HG03460 (cell line): ENCODE measurements around the gene TMEM108.
"Not testable (repeated sequence)": the region's sequence is repeated elsewhere in the genome, so short reads cannot be mapped to it uniquely, and the experiment has no call there.

Experiments used
- ATAC-seq: cut with Tn5 transposase; IDR thresholded peaks from one replicate; pipeline ENCODE4 v1.9.1; 2021; ENCODE audit not compliant: unreplicated experiment

TMEM108 gene

DNA sequence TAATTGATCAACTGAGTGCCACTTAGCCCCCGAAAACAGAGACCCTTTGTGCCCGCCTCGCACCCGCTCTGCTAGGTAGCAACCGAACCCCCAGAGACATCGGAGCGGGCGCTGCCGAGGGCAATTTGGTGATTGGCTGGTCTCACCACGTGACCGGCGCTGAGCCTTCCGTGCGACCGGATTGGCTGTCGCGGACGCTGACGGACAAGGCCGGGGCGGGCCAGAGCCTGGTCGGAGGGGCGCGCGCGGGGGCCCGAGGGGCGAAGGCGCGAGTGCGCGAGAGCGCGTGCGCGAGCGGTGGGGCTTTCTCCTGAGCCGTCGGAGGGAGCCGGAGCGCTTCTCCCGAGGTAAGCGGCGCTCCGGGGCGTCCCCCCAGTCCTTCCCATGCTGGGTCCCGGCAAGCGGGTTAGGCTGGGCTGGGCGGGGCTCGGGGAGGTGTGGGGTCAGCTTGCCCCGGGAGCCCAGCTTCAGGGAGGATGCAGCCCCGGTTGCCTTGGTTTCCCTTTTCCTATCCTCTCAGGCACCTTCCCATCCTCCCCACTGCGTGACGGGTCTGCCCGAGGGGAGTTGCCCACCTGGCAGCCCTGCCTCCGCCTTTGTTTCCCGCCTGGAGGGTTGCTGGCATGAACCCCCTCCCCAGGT is at the start of gene TMEM108:
Gene TMEM108, plus strand, starts transcription at position 303 of the 642 bp plus-strand sequence.
- ATAC-seq: no peak

DNA sequence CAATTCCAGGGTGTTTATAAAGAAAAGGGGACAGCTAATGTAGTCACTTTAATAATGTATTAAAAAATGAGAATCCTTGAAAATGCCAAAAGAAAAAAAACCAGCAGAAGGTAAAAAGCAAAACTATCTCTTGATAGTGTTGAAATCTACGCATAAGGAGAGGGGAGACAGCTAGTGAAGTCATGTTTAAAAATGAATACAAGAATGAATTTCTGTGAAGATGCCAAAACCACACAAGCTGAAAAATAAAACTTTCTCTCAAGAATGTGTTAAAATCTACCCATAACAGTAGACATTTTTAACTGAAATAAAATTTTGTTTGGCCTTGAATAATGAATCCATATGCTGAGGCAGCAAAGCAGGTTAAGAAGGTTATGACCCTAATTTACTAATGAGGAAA is 42.2 kb upstream of the TMEM108 start:
- ATAC-seq: no peak

DNA sequence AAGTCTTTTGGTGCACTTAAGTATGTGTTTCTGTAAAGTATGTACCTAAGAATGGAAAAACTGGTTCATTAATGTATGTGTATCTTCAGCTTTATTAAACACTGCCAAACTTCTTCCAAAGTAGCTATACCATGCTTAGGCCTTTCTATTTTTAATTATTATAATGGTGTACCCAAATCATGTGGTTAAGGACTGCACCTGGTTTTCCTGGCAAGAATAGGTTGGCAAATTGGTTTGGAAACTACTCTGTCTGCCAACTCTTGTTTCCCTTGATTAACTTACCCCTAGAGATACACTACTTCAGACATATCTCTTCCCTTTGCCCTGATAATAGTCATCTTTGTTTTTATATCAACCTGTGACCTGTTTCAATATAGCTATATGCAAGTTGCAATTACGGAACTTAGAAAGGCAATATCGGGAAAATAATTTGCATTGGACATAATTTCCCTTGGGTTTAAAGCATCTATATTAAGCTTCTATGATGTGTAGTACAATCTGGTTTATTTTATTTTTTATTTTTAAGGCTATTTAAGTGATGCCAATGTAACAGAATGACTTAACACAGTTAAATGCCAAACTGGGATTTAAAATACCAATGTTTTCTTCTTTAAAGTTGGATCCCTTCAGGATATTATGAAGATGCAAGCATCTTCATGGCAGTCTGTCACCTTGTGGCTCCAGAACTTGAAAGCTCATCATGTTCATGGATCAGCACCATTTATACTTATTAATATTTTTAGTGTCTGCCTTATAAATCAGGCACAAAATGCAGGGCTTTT is 40.6 kb upstream of the TMEM108 start:
- ATAC-seq: no peak

DNA sequence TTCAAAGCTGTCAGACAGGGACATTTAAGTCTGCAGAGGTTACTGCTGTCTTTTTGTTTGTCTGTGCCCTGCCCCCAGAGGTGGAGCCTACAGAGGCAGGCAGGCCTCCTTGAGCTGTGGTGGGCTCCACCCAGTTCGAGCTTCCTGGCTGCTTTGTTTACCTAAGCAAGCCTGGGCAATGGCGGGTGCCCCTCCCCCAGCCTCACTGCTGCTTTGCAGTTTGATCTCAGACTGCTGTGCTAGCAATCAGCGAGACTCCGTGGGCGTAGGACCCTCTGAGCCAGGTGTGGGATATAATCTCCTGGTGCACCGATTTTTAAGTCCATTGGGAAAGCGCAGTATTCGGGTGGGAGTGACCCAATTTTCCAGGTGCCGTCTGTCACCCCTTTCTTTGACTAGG is 33.2 kb upstream of the TMEM108 start:
- not testable (repeated sequence) for ATAC-seq

DNA sequence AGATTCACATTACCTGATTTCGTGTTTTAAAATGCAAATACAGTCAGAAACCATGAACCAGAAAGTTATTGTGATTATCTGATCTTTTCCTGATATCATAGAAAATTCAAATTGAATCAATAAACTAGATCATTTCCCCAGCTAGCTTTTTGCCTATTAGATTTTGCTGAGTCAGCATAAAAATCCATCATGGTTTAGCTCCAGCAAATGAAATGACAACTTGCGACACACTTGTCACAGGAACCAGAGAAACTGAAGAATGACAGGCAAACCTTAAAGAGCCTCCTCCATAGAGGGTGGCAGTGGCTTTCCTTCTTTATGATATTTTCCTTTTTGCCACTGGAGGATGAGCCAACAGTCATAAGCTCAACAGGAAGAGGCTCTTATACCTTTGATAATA is 30.6 kb upstream of the TMEM108 start:
- ATAC-seq: no peak

DNA sequence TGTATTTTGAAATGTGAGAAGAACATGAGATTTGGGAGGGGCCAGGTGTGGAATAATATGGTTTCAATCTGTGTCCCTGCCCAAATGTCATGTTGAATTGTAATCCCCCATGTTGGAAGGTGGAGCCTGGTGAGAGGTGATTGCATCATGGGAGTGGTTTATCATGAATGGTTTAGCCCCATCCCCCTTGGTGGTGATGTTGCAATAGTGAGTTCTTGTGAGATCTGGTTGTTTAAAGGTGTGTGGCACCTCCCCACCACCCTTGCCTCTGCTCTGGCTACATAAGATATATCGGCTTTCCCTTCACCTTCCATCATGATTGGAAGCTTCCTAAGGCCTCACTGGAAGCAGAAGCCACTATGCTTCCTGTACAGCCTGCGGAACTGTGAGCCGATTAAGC is 23.9 kb upstream of the TMEM108 start:
- no peak for ATAC-seq

DNA sequence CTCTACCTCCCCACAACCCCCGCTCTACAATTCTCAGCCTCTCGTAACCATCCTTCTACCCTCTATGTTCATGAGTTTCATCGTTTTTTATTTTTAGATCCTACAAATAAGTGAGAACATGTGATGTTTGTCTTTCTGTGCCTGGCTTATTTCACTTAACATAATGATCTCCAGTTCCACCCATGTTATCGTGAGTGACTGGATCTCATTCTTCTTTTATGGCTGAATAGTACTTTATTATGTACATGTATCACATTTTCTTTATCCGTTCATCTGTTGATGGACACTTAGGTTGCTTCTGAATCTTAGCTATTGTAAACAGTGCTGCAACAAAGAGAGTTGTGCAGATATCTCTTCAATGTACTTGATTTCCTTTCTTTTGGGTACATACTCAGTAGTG is 22.6 kb upstream of the TMEM108 start:
- not testable (repeated sequence) for ATAC-seq

DNA sequence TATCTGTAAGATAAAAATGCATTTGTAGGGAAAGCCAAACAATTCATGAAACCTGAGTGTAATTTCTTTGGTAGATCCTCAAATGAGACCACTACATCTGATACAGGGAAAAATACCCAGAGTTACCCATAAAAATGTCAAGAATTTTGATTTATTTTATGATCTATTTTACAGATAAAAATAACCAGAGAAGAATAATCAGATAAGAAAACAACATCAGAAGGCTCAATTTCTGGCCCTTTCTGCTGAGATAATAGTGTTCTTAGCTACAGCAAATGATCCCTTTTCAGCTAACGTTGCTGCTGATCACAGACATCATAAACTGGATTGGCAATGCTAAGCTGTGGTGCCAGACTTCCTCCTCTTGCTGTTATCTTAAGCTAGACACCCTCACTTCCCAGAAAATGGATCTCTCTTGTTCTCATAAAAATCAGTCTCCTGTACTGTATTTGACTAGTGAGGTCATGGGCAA is 21.3 kb upstream of the TMEM108 start:
- no peak for ATAC-seq

DNA sequence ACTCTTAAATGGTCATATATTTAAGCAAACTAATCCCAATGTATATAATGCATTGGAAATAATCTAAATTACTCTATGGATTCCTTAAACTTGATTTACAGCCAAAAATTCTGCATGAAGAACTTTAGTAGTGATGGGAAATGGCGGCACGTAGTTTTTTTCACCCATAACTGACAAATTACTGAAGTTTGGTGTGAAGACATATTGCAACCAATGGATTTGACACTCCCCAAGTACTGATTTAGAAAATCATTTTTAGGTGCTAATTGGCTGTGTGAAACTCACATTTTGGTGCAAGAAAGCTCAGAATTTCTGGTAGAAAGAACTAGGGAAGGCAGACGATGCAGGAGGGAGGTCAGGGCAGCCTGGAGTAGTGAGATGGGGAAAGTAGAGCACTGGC is 19.3 kb upstream of the TMEM108 start:
- no peak for ATAC-seq

DNA sequence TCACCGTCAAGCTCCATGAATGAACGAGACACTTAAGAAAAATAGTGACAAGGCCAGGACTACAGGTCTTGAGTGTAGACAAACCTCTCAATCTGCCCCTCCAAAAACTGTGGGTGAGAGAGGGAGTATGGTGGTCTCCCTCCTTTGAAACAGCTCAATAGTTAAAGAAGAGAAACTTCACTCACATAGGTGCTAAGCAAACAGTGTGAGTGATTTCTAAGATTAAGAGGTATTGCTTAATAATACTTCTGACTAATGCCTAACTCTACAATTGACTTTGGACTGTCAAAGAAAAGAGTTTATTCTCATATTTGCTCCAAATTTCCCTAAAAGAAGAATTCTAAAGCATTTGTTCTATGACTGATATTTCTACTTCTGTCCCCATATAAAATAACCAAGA is 17.0 kb upstream of the TMEM108 start:
- ATAC-seq: no peak

DNA sequence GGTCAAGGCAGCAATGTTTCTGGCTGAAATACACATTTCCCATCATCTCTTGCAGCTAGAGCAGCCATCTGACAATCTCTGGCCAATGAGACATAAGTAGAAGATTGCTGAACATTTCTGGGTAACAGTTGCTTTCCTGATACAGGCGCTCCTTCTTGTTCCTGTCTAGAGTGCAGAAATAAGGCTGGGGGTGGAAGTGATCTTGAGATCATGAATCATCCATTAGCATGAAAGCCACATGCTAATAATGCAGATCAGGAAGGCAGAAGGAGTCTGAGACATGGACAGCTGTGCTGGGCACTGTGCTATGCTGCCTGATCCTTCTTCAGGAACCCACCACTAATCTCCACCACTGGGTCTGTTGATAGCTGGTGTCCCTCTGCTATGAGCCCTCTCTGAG is 14.8 kb upstream of the TMEM108 start:
- no peak for ATAC-seq

DNA sequence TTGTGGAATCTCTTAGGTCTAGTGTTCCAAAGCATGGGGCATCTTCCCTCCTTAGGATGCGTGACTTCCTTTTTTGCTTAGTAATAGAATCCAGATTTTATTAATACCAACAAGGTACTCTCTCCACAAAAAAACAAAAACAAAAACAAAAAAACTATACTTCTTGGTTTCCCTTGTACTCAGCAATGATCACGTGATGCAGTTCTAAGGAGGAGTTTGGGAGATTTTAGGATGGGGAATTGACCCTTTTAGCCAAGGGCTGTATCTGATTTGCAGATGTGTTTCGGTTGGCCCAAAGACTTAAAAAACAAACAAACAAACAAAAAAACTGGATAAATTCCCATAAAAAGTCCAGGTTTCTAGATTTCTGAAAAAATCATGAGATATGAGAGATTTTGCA is 12.6 kb upstream of the TMEM108 start:
- ATAC-seq: no peak

DNA sequence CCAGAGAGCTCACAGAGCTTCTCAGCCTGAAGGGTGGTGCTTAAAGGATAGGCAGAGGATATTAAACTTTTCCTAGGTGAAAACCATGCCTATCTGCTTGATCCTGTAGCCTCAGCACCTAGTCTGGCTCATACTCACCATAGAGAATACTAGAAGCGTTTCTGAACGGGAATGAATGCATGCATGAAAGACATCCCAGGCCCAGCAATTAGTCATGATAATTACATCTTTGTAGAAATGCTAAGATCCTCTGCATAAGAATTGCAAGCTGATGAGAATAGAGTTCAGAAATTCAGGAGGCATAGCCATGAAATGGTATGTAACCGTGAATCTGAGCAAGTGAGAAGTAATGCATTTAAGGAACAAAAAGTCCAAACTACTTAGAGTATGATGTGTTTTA is 5.9 kb upstream of the TMEM108 start:
- ATAC-seq: no peak

DNA sequence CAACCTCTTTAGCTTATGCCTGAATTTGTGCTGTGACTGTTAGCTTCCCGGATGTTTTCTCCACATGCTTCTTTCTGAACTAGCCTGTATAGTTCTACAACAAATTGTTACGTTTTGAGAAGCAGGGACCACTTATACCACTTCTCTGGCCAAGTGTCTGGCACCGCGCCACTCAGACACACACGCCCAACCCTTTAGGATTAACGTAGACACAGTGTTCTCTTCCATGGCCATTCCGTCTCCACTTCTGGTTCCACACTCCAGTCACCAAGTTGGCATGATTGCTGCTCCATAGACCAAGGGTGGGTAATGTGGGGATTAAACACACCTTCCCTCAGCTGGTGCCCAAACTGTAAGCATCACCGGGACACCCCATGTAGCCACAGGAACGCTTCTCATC is 755 bp upstream of the TMEM108 start:
- no peak for ATAC-seq

DNA sequence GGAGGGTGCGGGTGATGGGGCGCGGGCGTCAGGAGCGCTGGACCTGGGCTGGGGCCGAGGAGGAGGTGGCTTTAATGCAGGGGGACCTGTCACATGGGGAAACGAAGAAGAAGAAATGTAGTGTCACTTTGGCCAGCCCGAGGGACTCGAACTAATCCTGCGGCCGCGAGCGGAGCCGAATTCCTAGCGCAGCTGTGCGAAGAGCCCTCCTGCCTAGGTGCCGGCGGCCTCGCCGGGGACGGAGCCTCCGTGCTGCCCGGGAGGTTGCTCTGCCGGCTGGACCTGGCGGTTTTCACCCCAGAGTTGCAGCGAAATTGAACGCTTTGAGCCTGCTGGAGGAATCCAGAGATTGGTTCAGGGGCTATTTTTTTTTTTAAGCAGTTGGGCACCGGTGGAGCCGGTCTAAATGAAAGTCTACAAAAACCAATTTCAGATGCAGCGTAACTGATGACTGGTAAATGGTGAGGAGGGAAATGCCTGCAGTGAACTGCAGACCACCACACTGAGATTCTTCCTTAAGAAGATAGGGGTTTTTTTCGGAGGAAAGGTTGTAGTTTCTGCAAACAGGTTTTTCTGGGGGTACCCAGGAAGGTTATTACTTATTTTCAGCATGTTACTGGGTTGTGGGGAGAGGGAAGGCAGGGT is 662 bp downstream of the TMEM108 start:
- ATAC-seq: no peak

DNA sequence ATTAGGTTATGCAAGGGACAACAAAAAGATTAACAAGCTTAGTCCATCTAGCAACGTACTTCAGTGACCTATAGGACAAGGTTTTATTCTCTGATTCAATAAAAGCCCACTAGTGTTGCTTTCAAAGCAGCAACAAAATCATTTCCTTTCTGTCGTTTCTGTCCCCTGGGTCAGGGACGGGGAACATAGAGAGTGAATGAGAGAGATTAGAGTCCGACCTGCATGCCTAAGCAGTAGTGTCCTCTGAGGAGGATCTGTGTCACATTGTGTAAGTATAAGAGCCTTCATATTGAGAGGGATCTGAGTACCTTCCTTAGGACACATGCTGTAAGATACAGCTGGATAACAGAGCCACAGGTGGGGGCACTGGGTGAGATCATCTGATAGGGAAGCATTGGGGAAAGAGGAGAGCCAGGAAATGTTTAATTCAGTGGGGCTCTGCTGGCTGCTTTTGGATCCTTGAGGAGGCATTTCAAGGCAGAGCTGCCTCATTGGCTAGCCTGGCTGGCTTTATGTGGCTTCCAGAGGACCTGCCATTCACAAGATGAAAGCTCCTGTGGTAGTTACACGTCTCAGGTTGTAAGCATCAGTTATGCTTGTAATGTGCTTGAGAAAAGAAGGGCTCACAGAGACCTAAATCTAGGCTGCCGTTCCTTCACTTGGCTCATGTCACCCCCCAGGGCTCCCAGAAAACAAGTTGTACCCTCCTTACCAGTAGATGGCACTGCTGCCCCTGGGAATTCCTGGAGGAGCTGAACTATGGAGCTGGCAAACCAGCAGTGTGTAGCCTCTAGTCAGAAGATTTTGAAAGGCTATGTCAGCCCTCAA is 2.7 kb downstream of the TMEM108 start:
- no peak for ATAC-seq

DNA sequence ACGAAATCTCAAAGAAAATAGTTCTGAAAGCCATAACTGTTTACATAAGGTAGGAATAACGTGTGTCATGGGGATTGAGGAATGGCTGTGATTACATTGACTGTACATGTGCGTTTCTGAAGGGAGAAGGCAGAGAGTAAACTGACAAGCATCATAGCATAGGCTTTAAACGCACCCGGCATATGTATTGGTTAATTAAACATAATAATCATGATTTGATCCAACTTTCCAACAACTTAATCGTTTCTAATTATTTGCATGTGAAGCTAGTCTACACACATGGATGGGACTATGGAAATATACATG is 3.3 kb downstream of the TMEM108 start:
- ATAC-seq: no peak

DNA sequence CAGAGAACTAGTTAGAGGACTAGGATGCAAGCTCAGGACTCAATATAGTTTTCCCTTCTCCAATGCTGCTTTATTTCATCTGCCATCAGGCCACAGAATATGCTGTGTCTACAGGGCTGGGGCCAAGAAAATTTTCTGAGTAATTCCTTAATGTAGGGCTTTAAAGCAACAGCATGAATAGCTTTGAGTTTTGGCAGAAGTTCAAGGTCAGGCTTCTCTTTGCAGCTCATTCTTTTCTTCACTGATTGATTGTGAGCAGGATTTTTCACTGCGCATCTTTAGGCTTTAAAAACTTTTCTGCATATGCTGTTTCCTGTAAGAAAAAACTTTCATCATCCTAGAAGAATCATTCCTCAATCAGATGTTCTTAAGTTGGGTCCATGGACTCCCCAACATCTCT is 4.6 kb downstream of the TMEM108 start:
- no peak for ATAC-seq

DNA sequence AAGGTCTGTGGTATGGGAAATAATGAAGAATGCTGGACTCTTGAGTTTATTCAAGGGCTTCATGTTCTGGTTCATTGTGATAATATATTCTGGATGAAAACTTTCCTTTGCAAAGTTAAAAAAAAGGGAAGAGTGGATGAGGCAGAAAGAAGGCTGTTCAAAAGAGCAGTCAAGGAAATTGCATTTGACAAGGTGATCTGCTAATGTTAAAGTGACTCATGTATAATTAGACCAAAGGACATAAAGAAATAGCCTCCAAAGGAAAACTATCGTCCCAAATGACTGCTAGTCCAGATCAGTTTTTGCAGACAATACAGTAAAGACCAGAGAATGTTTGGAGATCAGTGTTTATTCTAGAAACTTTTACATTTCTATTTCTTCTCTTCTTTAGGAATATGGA is 9.8 kb downstream of the TMEM108 start:
- no peak for ATAC-seq

DNA sequence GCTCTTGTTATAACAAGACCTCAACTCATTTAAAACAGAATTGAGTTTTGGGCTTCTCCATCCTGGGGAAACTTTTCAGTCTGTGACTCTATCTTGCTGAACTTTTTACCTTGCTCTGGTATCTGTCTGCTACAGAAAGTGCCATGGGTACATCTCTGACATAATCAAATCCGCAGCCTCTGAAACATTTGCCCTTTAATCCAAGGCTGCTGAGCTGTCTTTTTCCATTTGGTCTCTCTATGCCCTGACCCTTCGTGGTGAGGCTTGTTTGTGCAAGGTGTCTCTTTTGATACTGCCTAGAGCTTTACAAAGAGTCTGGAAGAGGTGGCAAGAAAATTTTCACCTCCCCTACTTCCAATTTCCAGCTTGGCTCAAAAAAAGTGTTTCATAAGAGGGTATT is 11.3 kb downstream of the TMEM108 start:
- ATAC-seq: no peak

DNA sequence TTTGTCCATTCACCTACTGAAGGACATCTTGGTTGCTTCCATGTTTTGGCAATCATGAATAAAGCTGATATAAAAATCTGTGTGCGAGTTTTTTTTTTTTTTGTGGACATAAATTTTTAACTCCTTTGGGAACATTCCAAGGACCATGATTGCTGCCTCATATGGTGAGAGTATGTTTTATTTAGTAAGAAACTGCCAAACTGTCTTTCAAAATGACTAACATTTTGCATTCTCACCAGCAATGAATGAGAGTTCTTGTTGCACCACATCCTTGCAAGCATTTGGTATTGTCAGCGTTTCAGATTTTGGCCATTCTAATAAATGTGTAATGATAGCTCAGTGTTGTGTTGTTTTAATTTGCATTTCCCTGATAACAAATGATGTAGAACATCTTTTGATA is 12.7 kb downstream of the TMEM108 start:
- ATAC-seq: no peak

DNA sequence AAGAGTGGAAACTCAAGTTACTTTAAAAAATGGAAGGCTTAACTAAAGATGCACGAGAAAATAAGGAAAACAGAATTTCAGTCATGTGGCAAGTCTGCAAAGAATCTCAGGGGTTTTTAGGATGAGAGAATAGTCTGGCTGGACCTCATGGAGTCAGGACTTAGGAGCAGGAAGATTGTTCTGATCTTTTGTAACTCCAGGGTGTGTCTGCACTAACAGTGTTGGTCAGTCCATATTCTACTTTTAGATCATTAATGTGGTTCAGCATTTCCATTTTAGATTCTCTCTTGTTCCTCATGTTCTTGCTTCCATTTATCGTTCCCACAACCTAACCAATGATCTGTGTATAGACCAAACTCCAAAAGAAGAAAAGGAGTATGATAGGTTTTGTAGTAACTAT is 15.3 kb downstream of the TMEM108 start:
- ATAC-seq: no peak
